Ishikawa (cell line): ENCODE data around the gene CHRNB4.

Experiments
- CREB1 ChIP-seq: IDR thresholded peaks from 2 replicates; pipeline ENCODE4 v1.6.1; 2012; ENCODE audit warnings: low read depth
- EGR1 ChIP-seq: IDR thresholded peaks from 2 replicates; pipeline ENCODE4 v1.6.1; 2012
- EP300 ChIP-seq: IDR thresholded peaks from 2 replicates; pipeline ENCODE4 v1.6.1; 2012; ENCODE audit warnings: borderline replicate concordance
- MAX ChIP-seq: IDR thresholded peaks from 2 replicates; pipeline ENCODE4 v1.6.1; 2012
- NFIC ChIP-seq: IDR thresholded peaks from 2 replicates; pipeline ENCODE4 v1.6.1; 2012
- RAD21 ChIP-seq: IDR thresholded peaks from 2 replicates; pipeline ENCODE4 v1.6.1; 2012; ENCODE audit warnings: low read depth
- REST ChIP-seq: IDR thresholded peaks from 2 replicates; pipeline ENCODE4 v1.6.1; 2012; ENCODE audit warnings: low read depth, mild to moderate bottlenecking
- TAF1 ChIP-seq: IDR thresholded peaks from 2 replicates; pipeline ENCODE4 v1.6.1; 2012; ENCODE audit warnings: low read depth, mild to moderate bottlenecking
- USF1 ChIP-seq: IDR thresholded peaks from 2 replicates; pipeline ENCODE4 v1.6.1; 2012
- YY1 ChIP-seq: IDR thresholded peaks from 2 replicates; pipeline ENCODE4 v1.6.1; 2012; ENCODE audit warnings: low read depth
- ZBTB7A ChIP-seq: IDR thresholded peaks from 2 replicates; pipeline ENCODE4 v1.6.1; 2012; ENCODE audit warnings: low read depth

GRCh38 chr15:78650022-78650421 is 9.0 kb upstream of the CHRNB4 start:
- TF ChIP-seq YY1 (no peak), ZBTB7A (no peak), USF1 (no peak), EGR1 (no peak), REST (no peak), EP300 (no peak), TAF1 (no peak), CREB1 (no peak), RAD21 (no peak), MAX (no peak), NFIC (no peak)
